ENCODE results near the gene CCL22. TPM values are rescaled to one million over a fixed set of nuclear protein-coding genes. Genes with fewer than 3 reads are reported as not detected.

CCL22 gene
- total RNA-seq, 1 experiment from 2014 or later: 0.66 TPM

DNA sequence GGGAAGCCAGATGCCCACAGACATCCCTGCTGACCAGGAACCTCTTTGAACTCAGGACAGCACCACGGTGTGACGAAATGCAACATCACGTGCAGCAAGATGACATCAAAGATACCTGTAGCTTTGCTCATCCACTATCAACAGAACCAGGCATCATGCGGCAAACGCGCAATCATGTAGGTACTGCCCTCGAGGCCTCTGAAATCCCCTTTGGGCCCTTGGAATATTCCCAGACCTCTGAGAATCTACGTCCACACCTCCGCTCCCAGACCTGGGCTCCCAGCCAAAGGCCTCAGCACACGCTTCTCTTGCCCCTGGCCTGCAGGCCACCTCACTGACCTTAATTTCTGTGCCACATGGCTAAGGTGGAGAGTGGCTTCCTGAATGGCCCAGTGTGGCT is 21.0 kb downstream of the CCL22 start:
- H3K9me2 ChIP-seq (ENCODE audit: insufficient read depth): no peaks in the 10 kb centered on the region
- H3K27me3 ChIP-seq (ENCODE audit: insufficient read depth, low read length): no peaks in the 10 kb centered on the region
- H4K20me1 ChIP-seq (ENCODE audit: insufficient read depth): no peaks in the 10 kb centered on the region
- intact Hi-C loops (cut with micrococcal nuclease): no loop called here
- H3K9me3 ChIP-seq (ENCODE audit: control insufficient read depth in 1 of 2, insufficient read depth in 1 of 2, low read depth in 1 of 2, low read length in 2 of 2): no peaks in the 10 kb centered on the region
- no peak overlapping the region for H3K4me2 ChIP-seq (ENCODE audit: low read length)
- H3K79me2 ChIP-seq (ENCODE audit: insufficient read depth, low read length): no peaks in the 10 kb centered on the region
- BruUV-seq (replicated peaks): no TSS peak
- ATAC-seq (no peak), DNase-seq (ENCODE audit: low read depth, low spot score) (no peak)
- ChIA-PET CTCF (no interaction called here), POLR2A (no interaction called here), RAD21 (ENCODE audit: low non-redundant PET in 1 of 2, low total read pairs in 2 of 2, uncharacterized antibody in 2 of 2, unreplicated experiment in 2 of 2) (no interaction called here)
- no peak overlapping the region for H3K9ac ChIP-seq (ENCODE audit: low read length)
- no peak overlapping the region for H3K4me3 ChIP-seq (replicated peaks in 1 of 2; ENCODE audit: low read depth in 1 of 2, low read length in 2 of 2)
- no peak overlapping the region for H3K27ac ChIP-seq (ENCODE audit: low read depth, low read length)
- peaks cover 2 to 33% of the 10 kb centered on the region in 2 experiments; a peak in 3 of 4 replicates for H3K4me1 ChIP-seq (ENCODE audit: control insufficient read depth in 1 of 2, insufficient read depth in 2 of 2, low read length in 2 of 2)
- no peak for TF ChIP-seq CEBPB (IDR thresholded peaks at IDR 0.05; ENCODE audit: low read depth)
- TF ChIP-seq ATF3 (IDR thresholded peaks at IDR 0.05): no peak
- TF ChIP-seq POLR2AphosphoS5 (IDR thresholded peaks at IDR 0.05; ENCODE audit: low read depth, low read length): no peak
- no peak overlapping the region for H2AFZ ChIP-seq (ENCODE audit: low read depth, low read length, poor library complexity, severe bottlenecking)
- no peaks in the 10 kb centered on the region for H3K36me3 ChIP-seq (ENCODE audit: control insufficient read depth in 1 of 2, insufficient read depth in 2 of 2, low read length in 2 of 2)

DNA sequence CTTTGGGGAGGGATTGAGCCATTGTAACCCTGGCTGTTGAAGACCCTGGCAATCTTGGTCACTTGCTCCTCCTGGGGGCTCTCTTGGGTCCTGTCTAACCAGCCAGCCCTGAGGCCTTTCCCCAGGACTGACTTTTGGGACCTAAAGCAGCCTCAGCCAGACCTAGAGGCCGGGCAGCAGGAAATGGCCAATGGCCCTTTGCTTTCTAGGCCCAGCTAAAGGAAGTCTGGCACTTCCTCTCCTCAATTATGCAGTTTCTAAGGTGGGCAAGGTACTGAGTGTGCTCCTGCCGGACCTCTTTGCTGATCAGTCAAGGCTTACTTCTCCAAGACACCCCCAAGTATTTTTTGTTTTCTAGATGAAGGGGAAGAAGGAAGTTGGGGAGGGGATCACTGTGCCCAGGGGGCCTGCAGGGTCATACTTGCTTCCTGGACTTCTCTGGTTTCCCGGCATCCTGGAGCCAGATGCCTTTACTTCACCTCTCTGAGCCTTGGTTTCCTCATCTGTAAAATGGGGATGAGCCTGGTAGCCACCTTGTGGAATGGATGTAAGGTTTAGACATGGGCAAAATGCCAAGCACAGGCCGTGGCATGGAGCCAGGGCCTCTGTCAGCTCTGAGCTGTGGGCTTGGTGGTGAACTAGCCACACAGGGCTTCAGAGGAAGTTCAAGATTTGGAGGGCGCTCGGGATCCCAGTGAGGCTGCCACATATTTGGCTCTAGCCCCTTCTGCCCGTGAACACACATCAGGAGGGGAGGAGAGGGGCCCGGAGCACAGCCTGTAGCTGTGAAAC is 22.3 kb downstream of the CCL22 start:
- RAD21 ChIA-PET (ENCODE audit: low non-redundant PET in 1 of 2, low total read pairs in 2 of 2, uncharacterized antibody in 2 of 2, unreplicated experiment in 2 of 2): no interaction called here
- Histone ChIP-seq H3K36me3 (ENCODE audit: control insufficient read depth in 1 of 2, insufficient read depth in 2 of 2, low read length in 2 of 2) (no peaks in the 10 kb centered on the region), H3K27ac (ENCODE audit: low read depth, low read length) (no peak overlapping the region), H4K20me1 (ENCODE audit: insufficient read depth) (no peaks in the 10 kb centered on the region), H2AFZ (ENCODE audit: low read depth, low read length, poor library complexity, severe bottlenecking) (no peak overlapping the region), H3K27me3 (ENCODE audit: insufficient read depth, low read length) (no peaks in the 10 kb centered on the region), H3K9ac (ENCODE audit: low read length) (no peak overlapping the region), H3K79me2 (ENCODE audit: insufficient read depth, low read length) (no peaks in the 10 kb centered on the region), H3K9me3 (ENCODE audit: control insufficient read depth in 1 of 2, insufficient read depth in 1 of 2, low read depth in 1 of 2, low read length in 2 of 2) (no peaks in the 10 kb centered on the region), H3K4me3 (replicated peaks in 1 of 2; ENCODE audit: low read depth in 1 of 2, low read length in 2 of 2) (no peak overlapping the region), H3K4me1 (ENCODE audit: control insufficient read depth in 1 of 2, insufficient read depth in 2 of 2, low read length in 2 of 2) (peaks cover 2 to 35% of the 10 kb centered on the region in 2 experiments; a peak in 3 of 4 replicates), H3K9me2 (ENCODE audit: insufficient read depth) (no peaks in the 10 kb centered on the region), H3K4me2 (ENCODE audit: low read length) (no peak overlapping the region)
- POLR2A ChIA-PET: no interaction called here
- BruUV-seq (replicated peaks): no TSS peak
- CTCF ChIA-PET: no interaction called here
- ATAC-seq: no peak
- no peak for DNase-seq (ENCODE audit: low read depth, low spot score)
- intact Hi-C loops (cut with micrococcal nuclease): no loop called here
- TF ChIP-seq SIN3A (IDR thresholded peaks at IDR 0.05; ENCODE audit: low read depth): no peak
- TF ChIP-seq ZNF274 (IDR thresholded peaks at IDR 0.05; ENCODE audit: low read depth, low read length): no peak
- TF ChIP-seq EGR1 (IDR thresholded peaks at IDR 0.05; ENCODE audit: low read depth): no peak
- TF ChIP-seq CTCF (IDR thresholded peaks at IDR 0.05 in 2 of 3, conservative IDR thresholded peaks at IDR 0.05 in 1 of 3; ENCODE audit: borderline replicate concordance in 1 of 3, insufficient read depth in 1 of 3, low read depth in 2 of 3, low read length in 2 of 3): no peak
- TF ChIP-seq CBX3 (IDR thresholded peaks at IDR 0.05; ENCODE audit: low read depth): no peak
- no peak for TF ChIP-seq FOSL1 (IDR thresholded peaks at IDR 0.05; ENCODE audit: low read depth)
- TF ChIP-seq ATF3 (IDR thresholded peaks at IDR 0.05): no peak
- no peak for TF ChIP-seq ELF1 (IDR thresholded peaks at IDR 0.05; ENCODE audit: borderline replicate concordance, low read depth)
- no peak for TF ChIP-seq SP1 (IDR thresholded peaks at IDR 0.05; ENCODE audit: low read depth)
- no peak for TF ChIP-seq POLR2AphosphoS5 (IDR thresholded peaks at IDR 0.05; ENCODE audit: low read depth, low read length)
- no peak for TF ChIP-seq POLR2A (IDR thresholded peaks at IDR 0.05; ENCODE audit: borderline replicate concordance, extremely low read depth, insufficient read depth, insufficient read length)
- TF ChIP-seq EZH2phosphoT487 (IDR thresholded peaks at IDR 0.05; ENCODE audit: borderline replicate concordance): no peak
- no peak for TF ChIP-seq EZH2 (IDR thresholded peaks at IDR 0.05)
- TF ChIP-seq, protein P1, sequence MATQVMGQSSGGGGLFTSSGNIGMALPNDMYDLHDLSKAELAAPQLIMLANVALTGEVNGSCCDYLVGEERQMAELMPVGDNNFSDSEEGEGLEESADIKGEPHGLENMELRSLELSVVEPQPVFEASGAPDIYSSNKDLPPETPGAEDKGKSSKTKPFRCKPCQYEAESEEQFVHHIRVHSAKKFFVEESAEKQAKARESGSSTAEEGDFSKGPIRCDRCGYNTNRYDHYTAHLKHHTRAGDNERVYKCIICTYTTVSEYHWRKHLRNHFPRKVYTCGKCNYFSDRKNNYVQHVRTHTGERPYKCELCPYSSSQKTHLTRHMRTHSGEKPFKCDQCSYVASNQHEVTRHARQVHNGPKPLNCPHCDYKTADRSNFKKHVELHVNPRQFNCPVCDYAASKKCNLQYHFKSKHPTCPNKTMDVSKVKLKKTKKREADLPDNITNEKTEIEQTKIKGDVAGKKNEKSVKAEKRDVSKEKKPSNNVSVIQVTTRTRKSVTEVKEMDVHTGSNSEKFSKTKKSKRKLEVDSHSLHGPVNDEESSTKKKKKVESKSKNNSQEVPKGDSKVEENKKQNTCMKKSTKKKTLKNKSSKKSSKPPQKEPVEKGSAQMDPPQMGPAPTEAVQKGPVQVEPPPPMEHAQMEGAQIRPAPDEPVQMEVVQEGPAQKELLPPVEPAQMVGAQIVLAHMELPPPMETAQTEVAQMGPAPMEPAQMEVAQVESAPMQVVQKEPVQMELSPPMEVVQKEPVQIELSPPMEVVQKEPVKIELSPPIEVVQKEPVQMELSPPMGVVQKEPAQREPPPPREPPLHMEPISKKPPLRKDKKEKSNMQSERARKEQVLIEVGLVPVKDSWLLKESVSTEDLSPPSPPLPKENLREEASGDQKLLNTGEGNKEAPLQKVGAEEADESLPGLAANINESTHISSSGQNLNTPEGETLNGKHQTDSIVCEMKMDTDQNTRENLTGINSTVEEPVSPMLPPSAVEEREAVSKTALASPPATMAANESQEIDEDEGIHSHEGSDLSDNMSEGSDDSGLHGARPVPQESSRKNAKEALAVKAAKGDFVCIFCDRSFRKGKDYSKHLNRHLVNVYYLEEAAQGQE (IDR thresholded peaks at IDR 0.05; ENCODE audit: low read depth): no peak
